ENCODE measurements around the gene NR4A2.
A peak's percentile ranks its signal among the peaks of the same experiment; 100 is the strongest.

Gene NR4A2

DNA sequence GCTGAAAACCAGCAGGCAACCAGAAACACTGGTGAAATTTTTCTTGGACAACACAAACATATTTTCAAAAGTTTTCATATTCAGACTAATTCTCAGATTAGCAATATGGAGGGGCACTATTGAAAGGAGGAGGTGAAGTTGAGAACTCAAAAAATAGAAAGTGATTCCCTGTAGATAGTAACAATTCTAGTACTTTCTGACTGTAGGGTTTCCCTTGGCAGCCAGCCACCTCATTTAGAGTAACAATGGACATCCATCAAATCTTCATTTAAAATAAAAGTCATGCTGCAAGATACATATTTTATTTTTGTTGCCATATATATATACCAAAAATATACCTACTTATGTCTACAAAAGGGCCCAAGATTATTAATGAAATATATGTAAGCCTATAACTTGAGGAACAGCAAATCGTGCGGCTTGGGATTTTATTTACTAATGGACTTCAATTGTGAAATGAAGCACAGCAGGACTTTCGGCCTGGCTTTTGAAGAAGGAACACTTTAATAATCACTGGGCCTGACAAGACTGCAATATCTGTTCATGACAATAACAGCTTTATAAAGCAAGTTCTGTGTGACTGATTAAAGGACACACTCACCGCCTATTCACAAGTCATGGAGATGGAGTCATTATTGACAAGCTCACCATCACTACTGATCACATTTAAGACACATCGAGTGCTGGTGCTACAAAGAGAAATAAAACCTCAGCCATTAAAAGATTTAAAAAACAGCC is 6.8 kb upstream of the NR4A2 start:
- FAIRE-seq (no peak), DNase-seq (ENCODE audit: insufficient read length) (no peak)
- TF ChIP-seq POLR2AphosphoS5 (IDR thresholded peaks at IDR 0.05; ENCODE audit: low read depth, low read length) = no peak
- no peak for TF ChIP-seq POLR2A (IDR thresholded peaks at IDR 0.05; ENCODE audit: low read depth, low read length)
- no peak for TF ChIP-seq TAF1 (IDR thresholded peaks at IDR 0.05; ENCODE audit: borderline replicate concordance, low read depth, low read length)

DNA sequence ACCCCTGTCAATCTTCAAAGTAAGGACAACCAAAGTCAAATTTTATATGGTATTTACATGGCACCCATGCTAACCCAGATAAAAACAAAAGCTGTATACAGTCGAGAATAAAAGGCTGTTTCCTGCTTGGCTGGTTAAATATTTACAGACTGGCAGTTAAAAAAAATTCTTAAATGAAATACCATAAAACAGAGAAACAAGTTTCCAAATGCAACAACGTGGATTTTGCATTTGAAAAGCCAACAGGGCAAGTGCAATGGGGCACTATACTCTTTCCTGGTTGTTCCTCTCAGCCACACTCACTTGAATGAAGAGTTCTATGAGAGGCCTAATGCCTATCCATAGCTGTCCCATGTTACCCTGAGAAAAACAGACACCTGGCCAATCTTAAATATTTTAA is 6.1 kb upstream of the NR4A2 start:
- TF ChIP-seq POLR2A (IDR thresholded peaks at IDR 0.05; ENCODE audit: low read depth, low read length) (no peak), POLR2AphosphoS5 (IDR thresholded peaks at IDR 0.05; ENCODE audit: low read depth, low read length) (no peak), TAF1 (IDR thresholded peaks at IDR 0.05; ENCODE audit: borderline replicate concordance, low read depth, low read length) (no peak)
- DNase-seq (ENCODE audit: insufficient read length) = no peak
- FAIRE-seq = peak; percentile 40

DNA sequence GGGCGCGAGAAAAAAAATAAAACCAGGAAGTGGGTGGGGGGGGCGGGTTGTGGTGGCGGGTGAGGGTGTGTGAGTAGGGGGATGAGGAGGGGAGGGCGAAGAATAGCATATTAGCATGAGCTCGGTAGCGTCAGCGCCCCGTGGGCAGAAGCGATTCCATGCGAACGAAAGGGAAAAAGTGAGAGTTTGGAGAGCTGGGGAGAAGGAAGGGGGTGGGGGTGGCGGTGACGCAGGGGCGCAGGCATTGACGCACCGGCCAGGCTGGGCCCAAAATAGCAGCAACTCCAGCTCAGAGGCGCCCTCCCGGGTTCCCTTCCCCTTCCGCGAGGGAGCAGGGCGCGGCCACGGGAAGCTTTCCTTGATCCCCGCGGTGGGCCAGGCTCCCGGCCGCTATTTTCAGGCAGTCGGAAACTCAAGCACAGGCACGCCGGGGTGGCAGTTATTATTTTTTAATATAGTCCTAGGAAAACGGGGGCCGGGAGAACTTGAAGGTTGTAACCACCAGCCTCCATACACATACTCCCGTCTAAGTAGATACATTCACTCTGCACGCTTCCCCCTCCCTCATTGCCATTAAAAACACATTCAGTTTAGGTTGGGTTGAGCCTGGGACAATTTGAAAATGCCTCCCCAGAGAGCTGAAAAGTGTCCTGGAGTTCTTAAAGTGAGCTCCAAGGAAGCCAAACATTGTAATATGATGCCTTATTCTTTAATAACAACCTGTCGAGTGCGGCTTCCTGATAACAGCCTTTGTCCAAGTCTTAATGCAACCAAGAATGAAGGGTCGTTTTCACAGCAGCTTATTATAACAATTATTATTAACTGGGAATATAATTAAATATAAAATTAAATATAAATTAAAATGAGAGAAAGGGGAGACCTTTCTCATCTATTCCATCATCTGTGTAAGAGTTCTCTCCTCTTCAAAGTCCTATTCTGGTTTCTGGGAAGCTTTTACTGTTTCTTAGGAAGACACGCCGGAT is 2.3 kb upstream of the NR4A2 start:
- TF ChIP-seq POLR2AphosphoS5 (IDR thresholded peaks at IDR 0.05; ENCODE audit: low read depth, low read length) (peak; percentile 50; the same call in 1 of the 2 replicates), TAF1 (IDR thresholded peaks at IDR 0.05; ENCODE audit: borderline replicate concordance, low read depth, low read length) (no peak), POLR2A (IDR thresholded peaks at IDR 0.05; ENCODE audit: low read depth, low read length) (no peak; the same call in 1 of the 2 replicates)
- FAIRE-seq = no peak
- DNase-seq (ENCODE audit: insufficient read length) = no peak

DNA sequence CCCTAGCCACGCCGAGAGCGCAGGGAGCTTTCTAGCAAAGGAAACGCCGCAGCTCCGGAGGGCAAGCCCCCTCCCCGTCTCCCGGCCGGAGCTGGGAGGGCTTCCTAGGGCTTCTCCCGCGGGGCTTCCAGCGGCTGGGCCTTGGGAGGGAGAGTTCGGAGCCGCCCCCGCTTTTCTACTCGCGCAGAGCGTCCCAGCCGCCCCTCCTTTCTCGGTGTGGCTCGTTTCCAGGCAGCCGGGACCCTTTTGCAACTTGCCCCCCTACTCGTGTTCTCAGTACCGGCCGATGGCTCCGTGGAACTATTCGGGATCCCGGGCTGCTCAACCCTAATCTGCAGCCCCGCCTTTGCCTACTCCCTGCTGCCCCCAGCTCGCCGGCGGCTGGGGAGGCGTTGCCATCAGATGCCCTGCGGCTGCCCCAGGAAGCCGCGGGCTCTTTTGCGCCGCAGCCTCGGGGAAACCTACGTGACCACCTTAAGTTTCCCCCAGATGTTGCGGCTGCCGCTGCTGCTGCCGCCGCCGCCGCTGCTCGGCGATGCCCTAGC is 1.5 kb upstream of the NR4A2 start:
- peak; percentile 40 for FAIRE-seq
- no peak for DNase-seq (ENCODE audit: insufficient read length)

DNA sequence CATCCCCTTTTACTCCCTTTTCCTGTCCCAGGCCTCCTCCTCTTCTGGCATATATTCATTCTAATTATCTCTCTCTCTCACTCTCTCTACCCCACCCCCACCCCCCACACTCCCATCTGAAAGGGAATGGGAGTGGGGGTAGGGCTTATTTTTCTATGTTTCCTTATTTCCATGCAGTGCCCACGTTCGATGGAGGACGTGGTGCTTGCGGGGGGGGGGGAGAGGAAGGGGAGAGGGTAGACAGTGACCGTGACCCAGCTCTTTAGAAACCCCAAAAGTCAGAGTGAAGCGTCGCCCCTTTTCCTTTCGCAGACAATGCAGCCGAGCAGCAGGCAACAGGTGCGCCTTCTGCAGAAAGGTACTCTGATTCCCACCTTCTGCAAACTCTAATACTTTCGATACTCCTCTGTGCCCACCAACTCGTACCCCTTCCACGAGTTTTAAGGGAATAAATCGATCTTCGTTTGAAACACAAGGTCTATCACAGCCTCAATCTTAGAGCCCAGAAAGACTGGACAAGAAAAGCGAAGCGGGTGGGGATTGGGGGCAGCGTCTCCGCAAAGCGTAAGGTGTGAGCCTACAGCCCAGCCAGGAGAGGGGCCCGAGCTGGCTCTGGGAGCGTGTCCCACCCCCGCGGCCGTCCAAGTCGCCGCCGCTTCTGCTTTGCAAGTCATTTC is 891 bp upstream of the NR4A2 start:
- FAIRE-seq (no peak), DNase-seq (ENCODE audit: insufficient read length) (no peak)

More for the DNA sequence above, 1.5 kb upstream of the NR4A2 start:
- no peak for TF ChIP-seq POLR2AphosphoS5 (IDR thresholded peaks at IDR 0.05; ENCODE audit: low read depth, low read length)
- TF ChIP-seq TAF1 (IDR thresholded peaks at IDR 0.05; ENCODE audit: borderline replicate concordance, low read depth, low read length) = no peak
- peak; percentile 19; the same call in 1 of the 2 replicates for TF ChIP-seq POLR2A (IDR thresholded peaks at IDR 0.05; ENCODE audit: low read depth, low read length)

DNA sequence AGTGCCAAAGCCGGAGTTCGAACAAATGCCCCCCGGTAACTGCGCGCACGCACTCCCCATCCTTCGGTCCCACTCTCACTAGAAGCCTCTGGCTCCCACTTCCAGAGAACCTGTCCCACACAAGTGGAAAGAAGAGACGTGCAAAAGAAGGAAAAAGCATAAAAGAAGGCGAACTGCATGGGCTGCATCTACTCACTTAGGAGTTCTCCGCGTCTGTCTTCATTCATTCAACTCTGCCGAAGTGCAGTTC is 312 bp downstream of the NR4A2 start:
- FAIRE-seq (no peak), DNase-seq (ENCODE audit: insufficient read length) (no peak)
- TF ChIP-seq POLR2A (IDR thresholded peaks at IDR 0.05; ENCODE audit: low read depth, low read length) = no peak
- TF ChIP-seq POLR2AphosphoS5 (IDR thresholded peaks at IDR 0.05; ENCODE audit: low read depth, low read length) = no peak
- TF ChIP-seq TAF1 (IDR thresholded peaks at IDR 0.05; ENCODE audit: borderline replicate concordance, low read depth, low read length) = no peak

More for the DNA sequence above, 891 bp upstream of the NR4A2 start:
- TF ChIP-seq TAF1 (IDR thresholded peaks at IDR 0.05; ENCODE audit: borderline replicate concordance, low read depth, low read length) (no peak), POLR2A (IDR thresholded peaks at IDR 0.05; ENCODE audit: low read depth, low read length) (no peak), POLR2AphosphoS5 (IDR thresholded peaks at IDR 0.05; ENCODE audit: low read depth, low read length) (no peak)

DNA sequence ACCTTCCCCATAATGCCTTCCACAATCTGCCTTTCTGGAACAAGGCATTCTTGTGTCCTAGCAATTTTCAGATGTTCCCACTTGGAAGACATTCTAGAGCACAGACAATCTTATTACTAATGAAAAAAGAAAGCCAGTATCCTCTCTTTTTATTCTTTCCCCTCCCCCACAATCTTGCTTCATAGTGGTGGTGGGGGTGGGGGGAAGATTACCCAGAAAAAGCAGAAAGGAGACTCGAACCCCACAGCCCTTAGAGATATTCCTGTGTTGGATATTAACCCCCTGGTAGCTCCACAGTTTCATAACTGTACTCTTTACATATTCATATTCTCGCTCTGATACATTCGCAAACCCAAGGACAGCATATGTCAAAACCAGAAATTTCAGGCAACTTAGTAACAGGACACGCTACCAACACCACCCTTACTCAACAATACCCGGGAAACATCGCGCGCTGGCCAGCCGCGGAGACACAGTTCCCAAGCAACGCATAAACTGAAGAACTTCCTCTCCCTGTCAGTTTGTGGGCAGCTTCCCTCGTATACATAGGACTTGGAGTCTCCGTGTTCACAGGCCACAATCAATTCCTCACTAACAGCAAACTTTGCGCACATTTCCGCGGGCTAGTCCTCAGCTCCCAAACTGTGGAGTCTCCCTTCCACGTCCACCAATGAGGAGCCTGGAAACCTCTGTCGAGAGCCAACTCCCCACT is 793 bp downstream of the NR4A2 start:
- FAIRE-seq (no peak), DNase-seq (ENCODE audit: insufficient read length) (no peak)
- no peak for TF ChIP-seq TAF1 (IDR thresholded peaks at IDR 0.05; ENCODE audit: borderline replicate concordance, low read depth, low read length)
- no peak for TF ChIP-seq POLR2AphosphoS5 (IDR thresholded peaks at IDR 0.05; ENCODE audit: low read depth, low read length)
- no peak for TF ChIP-seq POLR2A (IDR thresholded peaks at IDR 0.05; ENCODE audit: low read depth, low read length)

DNA sequence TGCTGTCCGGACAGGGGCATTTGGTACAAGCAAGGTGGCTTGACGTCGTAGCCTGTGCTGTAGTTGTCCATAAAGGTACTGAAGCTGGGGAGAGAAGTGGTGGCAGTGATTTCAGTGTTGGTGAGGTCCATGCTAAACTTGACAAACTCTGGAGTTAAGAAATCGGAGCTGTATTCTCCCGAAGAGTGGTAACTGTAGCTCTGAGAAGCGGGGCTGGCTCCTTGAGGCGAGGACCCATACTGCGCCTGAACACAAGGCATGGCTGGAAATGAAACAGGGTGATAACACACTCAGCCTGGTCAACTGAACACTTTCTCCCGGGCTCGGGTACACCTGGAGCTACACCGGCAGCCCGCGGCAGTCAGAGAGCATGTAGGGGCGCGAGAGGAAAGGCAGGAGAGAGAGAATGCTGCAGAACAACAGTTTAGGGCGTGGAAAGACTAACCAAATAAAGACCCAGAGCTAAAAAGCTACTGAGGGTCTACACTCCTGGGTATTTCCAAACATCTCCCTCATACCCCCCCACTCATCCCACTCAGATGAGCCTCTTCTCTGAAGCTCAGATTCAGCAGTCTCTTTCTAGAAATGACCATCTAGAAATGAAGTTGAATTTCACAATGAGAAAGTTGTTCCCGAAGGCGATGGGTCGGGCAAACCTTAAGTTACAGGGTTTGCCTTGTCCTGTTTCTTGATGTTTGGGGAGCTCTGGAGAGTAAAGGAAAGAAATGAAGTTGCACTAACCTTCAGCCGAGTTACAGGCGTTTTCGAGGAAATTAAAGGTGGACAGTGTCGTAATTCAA is 2.4 kb downstream of the NR4A2 start:
- no peak for DNase-seq (ENCODE audit: insufficient read length)

DNA sequence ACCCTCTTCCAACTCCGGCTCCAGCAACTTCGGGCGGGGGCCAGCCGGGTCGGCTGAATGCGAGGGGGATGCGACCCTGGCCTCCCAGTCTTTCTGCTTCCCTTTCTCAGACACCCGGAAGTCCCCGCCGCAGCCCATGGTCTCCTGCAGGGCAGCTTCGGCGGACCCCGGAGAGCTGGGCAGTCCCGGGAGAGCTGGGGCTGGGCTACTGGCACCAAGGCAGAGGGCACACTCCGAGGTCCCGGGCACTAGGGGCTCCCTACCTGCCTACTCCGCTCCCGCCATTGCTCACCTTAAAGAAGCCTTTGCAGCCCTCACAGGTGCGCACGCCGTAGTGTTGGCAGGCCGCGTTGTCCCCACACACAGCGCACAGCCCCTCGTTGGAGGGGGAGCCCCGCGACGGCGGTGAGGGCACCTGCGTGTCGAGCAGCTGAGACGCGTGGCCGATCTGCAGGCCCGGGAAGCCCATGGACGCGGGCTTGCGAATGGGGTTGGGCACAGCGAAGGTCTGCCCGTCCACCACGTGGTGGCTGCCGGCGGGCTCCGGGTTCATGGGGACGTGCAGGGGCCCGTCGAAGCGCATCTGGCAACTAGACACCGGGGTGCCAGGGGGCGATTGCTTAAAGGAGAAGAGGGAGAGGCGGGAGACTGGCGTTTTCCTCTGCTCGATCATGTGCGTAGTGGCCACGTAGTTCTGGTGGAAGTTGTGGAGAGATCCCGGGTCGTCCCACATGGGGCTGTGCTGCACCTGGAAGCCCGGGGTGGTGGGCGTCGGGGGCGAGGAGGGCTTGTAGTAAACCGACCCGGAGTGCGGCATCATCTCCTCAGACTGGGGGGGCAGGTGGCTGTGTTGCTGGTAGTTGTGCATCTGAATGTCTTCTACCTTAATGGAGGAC is 3.2 kb downstream of the NR4A2 start:
- no peak for FAIRE-seq
- DNase-seq (ENCODE audit: insufficient read length) = no peak
- no peak for TF ChIP-seq POLR2A (IDR thresholded peaks at IDR 0.05; ENCODE audit: low read depth, low read length)

More for the DNA sequence above, 2.4 kb downstream of the NR4A2 start:
- TF ChIP-seq POLR2A (IDR thresholded peaks at IDR 0.05; ENCODE audit: low read depth, low read length) (no peak), TAF1 (IDR thresholded peaks at IDR 0.05; ENCODE audit: borderline replicate concordance, low read depth, low read length) (no peak), POLR2AphosphoS5 (IDR thresholded peaks at IDR 0.05; ENCODE audit: low read depth, low read length) (no peak)
- no peak for FAIRE-seq
